Fibroblast of lung (primary cell): ENCODE data around the gene PGF. TPM values are rescaled to one million over a fixed set of nuclear protein-coding genes. Genes with fewer than 3 reads are reported as not detected.

ENCODE experiments used
- DNase-seq, 2 donors: peaks; one replicate each; pipeline versions ENCODE4 v3.0.0 to v3.0.0-alpha.2; 2010; ENCODE audit warnings: low read depth in 2 of 2
- H2AFZ ChIP-seq: 2 replicates; pipeline ENCODE4 v1.5.1; 2012; ENCODE audit warnings: low read length, control low read depth, inconsistent platforms
- H3K27ac ChIP-seq: 2 replicates; pipeline ENCODE4 v1.5.1; 2011; ENCODE audit warnings: low read length, control low read depth; ENCODE audit not compliant: insufficient read depth
- H3K27me3 ChIP-seq: 2 replicates; pipeline ENCODE4 v1.5.1; 2011; ENCODE audit warnings: mild to moderate bottlenecking, low read length; ENCODE audit not compliant: control insufficient read depth, insufficient read depth
- H3K36me3 ChIP-seq: 2 replicates; pipeline ENCODE4 v1.5.1; 2011; ENCODE audit warnings: low read length; ENCODE audit not compliant: control insufficient read depth, insufficient read depth
- H3K4me1 ChIP-seq: 2 replicates; pipeline ENCODE4 v1.5.1; 2011; ENCODE audit warnings: low read length; ENCODE audit not compliant: control insufficient read depth, insufficient read depth; ENCODE audit errors: extremely low read depth
- H3K4me2 ChIP-seq: 2 replicates; pipeline ENCODE4 v1.5.1; 2011; ENCODE audit warnings: low read length, control low read depth; ENCODE audit not compliant: insufficient read depth; ENCODE audit errors: extremely low read depth
- H3K4me3 ChIP-seq, 4 experiments: fragments of 200-600 bp in 1 of 4; sonication (generic) in 1 of 4; replicated peaks in 1 of 4; 2 replicates each; pipeline ENCODE4 v1.5.1; 2011 to 2016; ENCODE audit warnings: low read length in 4 of 4, low read depth in 3 of 4, mild to moderate bottlenecking in 3 of 4, control low read depth in 2 of 4, inconsistent platforms in 1 of 4, mixed read lengths in 1 of 4; ENCODE audit not compliant: insufficient read depth in 1 of 4; ENCODE audit errors: control extremely low read depth in 1 of 4
- H3K79me2 ChIP-seq: 2 replicates; pipeline ENCODE4 v1.5.1; 2012; ENCODE audit warnings: mild to moderate bottlenecking, low read length, inconsistent platforms; ENCODE audit not compliant: control insufficient read depth, insufficient read depth
- H3K9ac ChIP-seq: 2 replicates; pipeline ENCODE4 v1.5.1; 2011; ENCODE audit warnings: mild to moderate bottlenecking, low read length, control low read depth; ENCODE audit not compliant: insufficient read depth
- H3K9me3 ChIP-seq: 2 replicates; pipeline ENCODE4 v1.5.1; 2012; ENCODE audit warnings: low read depth, low read length; ENCODE audit not compliant: control insufficient read depth, insufficient read depth
- H4K20me1 ChIP-seq: 2 replicates; pipeline ENCODE4 v1.5.1; 2011; ENCODE audit warnings: low read length; ENCODE audit not compliant: control insufficient read depth, insufficient read depth; ENCODE audit errors: extremely low read depth
- CTCF ChIP-seq, 2 donors: IDR thresholded peaks in 1 of 2; conservative IDR thresholded peaks in 1 of 2; 1 replicate in 1 of 2; 2 replicates in 1 of 2; pipeline ENCODE4 v1.5.1; 2011 to 2012; ENCODE audit warnings: low read length in 2 of 2, control low read depth in 1 of 2, inconsistent platforms in 1 of 2, low read depth in 1 of 2, mild to moderate bottlenecking in 1 of 2
- EZH2 ChIP-seq: IDR thresholded peaks from 2 replicates; pipeline ENCODE4 v1.5.1; 2012; ENCODE audit warnings: low read length, control low read depth, mild to moderate bottlenecking; ENCODE audit errors: missing control alignments
- polyA plus RNA-seq, 2 donors: library from polyadenylated mRNA; depleted of rRNA in 1 of 2; stranded (reverse) in 1 of 2; unstranded in 1 of 2; fragments of >200 nt; gene quantifications; 2 replicates each; pipeline ENCODE4 v1.2.1, GENCODE V29; 2011 to 2012; ENCODE audit warnings: missing spikeins in 1 of 2
- total RNA-seq: library from RNA; depleted of rRNA; stranded (reverse); fragments of >200 nt; gene quantifications from 2 replicates; pipeline ENCODE4 v1.2.1, GENCODE V29; 2014

PGF gene
- total and polyA plus RNA-seq, 2 donors (not counting 1 experiment from before 2014, with no cell fraction given) = 1.1 to 7.6 TPM

- peak; percentile 21 to 38 for DNase-seq
- no peaks in the 10 kb centered on the region for H3K9me3 ChIP-seq
- H4K20me1 ChIP-seq = no peaks in the 10 kb centered on the region
- H3K4me3 ChIP-seq = no peak overlapping the region
- no peak overlapping the region for H3K27ac ChIP-seq
- no peak overlapping the region for H3K9ac ChIP-seq
- no peaks in the 10 kb centered on the region for H3K36me3 ChIP-seq
- H2AFZ ChIP-seq = no peak overlapping the region
- no peaks in the 10 kb centered on the region for H3K27me3 ChIP-seq
- peak; percentile 9 for TF ChIP-seq CTCF (conservative IDR thresholded peaks at IDR 0.05 in 1 of 2, IDR thresholded peaks at IDR 0.05 in 1 of 2; ENCODE audit: low read depth in 1 of 2, low read length in 2 of 2)
- no peak for TF ChIP-seq EZH2
- H3K4me1 ChIP-seq = no peaks in the 10 kb centered on the region
- no peak overlapping the region for H3K4me2 ChIP-seq
- no peaks in the 10 kb centered on the region for H3K79me2 ChIP-seq
Observed at GRCh38 chr14:74979442-74980397, 24.3 kb upstream of the PGF start.

- TF ChIP-seq EZH2 (no peak), CTCF (conservative IDR thresholded peaks at IDR 0.05 in 1 of 2, IDR thresholded peaks at IDR 0.05 in 1 of 2; ENCODE audit: low read depth in 1 of 2, low read length in 2 of 2) (no peak)
Observed at GRCh38 chr14:74979029-74979428, 23.6 kb upstream of the PGF start.

GRCh38 chr14:74978416-74978947, 23.1 kb upstream of the PGF start:
- Histone ChIP-seq H3K4me1 (no peaks in the 10 kb centered on the region), H3K4me3 (no peak overlapping the region), H3K27me3 (no peaks in the 10 kb centered on the region), H2AFZ (no peak overlapping the region), H4K20me1 (no peaks in the 10 kb centered on the region), H3K4me2 (no peak overlapping the region), H3K9me3 (no peaks in the 10 kb centered on the region), H3K27ac (no peak overlapping the region), H3K9ac (no peak overlapping the region), H3K79me2 (no peaks in the 10 kb centered on the region), H3K36me3 (no peaks in the 10 kb centered on the region)
- DNase-seq = no peak
- TF ChIP-seq EZH2 = no peak
- TF ChIP-seq CTCF (conservative IDR thresholded peaks at IDR 0.05 in 1 of 2, IDR thresholded peaks at IDR 0.05 in 1 of 2; ENCODE audit: low read depth in 1 of 2, low read length in 2 of 2) = no peak

More at GRCh38 chr14:74979029-74979428, 23.6 kb upstream of the PGF start:
- no peaks in the 10 kb centered on the region for H3K79me2 ChIP-seq
- no peaks in the 10 kb centered on the region for H3K9me3 ChIP-seq
- no peaks in the 10 kb centered on the region for H4K20me1 ChIP-seq
- H3K36me3 ChIP-seq = no peaks in the 10 kb centered on the region
- H3K4me1 ChIP-seq = no peaks in the 10 kb centered on the region
- no peak overlapping the region for H3K27ac ChIP-seq
- no peak for DNase-seq
- H2AFZ ChIP-seq = no peak overlapping the region
- no peak overlapping the region for H3K4me2 ChIP-seq
- no peak overlapping the region for H3K4me3 ChIP-seq
- H3K9ac ChIP-seq = no peak overlapping the region
- H3K27me3 ChIP-seq = no peaks in the 10 kb centered on the region
